Activated CD8-positive, alpha-beta memory T cell treated with anti-CD3 and anti-CD28 coated beads, Interleukin-2, amount 50 U/mL, for 4 hours (primary cell): Measurements from ENCODE around the gene ELL3.
"Not testable (repeated sequence)": the region's sequence is repeated elsewhere in the genome, so short reads cannot be mapped to it uniquely, and the experiment has no call there.

Experiments used
- DNase-seq: peaks from one replicate; pipeline ENCODE4 v3.0.0-alpha.2; 2020

ELL3 gene

DNA sequence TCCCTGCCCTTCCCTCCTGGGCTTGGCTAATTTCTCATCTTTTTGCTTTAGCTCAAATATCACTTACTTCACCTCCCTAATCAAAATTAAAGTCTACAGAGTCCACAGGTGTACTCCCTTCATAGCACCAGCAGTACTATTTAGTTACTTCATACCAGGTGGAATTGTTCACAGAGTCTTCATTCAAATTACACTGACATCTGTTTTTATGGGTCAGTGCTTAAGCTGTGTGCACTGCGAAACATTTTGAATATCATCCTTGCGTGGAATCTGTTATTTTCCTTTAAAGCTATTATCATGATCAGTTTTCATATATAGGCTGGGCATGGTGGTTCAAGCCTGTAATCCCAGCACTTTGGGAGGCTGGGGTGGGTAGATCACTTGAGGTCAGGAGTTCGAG lies 12.6 kb upstream of the ELL3 start:
- DNase-seq, result no peak

DNA sequence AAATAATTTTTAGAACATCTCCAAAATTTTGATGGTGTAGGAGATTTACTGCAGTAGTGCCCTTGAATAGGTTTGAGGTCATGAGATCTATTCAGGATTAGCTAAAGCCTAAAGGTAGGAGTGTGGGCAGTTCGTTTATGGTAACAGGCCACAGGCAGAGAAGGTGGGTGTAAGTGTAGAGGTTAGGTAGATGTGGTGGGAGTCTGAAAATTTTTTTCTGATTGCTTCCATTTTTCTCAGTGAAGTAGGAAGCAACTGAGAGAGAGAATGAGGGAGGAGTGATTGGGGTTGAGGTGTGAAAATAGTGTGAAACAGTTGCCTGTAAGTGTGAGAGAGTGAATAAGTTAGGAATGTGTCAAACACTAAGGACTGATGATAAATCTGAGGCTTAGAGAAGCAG lies 2.2 kb upstream of the ELL3 start:
- no peak for DNase-seq

DNA sequence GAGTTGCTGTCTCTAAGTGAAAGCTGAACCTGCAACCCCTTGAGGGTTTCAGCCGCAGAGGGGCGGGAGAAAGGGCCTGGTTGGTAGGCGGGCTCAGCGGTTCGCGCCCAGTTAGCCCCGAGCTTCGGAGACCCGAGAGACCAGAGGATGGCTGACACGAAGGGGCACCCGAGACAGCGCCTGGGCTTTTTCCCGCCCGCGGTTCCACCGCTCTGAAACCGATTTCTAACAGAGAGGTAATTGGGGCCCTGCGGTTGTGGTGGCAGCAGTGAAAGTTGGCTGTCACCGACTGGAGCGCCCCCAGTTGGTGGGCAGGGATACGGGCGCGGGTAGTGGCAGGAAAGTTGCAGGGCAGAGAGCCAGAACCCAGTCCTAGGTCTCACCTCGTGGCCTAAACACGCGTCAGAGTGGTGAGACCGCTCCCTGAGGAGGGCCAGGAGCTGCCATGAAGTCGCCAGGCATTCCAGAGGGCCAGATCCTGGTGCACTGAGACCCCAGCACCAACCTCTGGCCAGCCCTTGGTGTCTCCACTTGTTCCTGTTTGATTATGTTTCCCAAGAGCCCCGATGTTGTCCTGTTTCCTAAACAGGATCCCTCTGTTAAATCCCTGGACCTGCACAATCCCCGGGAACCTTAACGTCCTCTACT lies 625 bp upstream of the ELL3 start:
- peak; percentile 81 for DNase-seq

DNA sequence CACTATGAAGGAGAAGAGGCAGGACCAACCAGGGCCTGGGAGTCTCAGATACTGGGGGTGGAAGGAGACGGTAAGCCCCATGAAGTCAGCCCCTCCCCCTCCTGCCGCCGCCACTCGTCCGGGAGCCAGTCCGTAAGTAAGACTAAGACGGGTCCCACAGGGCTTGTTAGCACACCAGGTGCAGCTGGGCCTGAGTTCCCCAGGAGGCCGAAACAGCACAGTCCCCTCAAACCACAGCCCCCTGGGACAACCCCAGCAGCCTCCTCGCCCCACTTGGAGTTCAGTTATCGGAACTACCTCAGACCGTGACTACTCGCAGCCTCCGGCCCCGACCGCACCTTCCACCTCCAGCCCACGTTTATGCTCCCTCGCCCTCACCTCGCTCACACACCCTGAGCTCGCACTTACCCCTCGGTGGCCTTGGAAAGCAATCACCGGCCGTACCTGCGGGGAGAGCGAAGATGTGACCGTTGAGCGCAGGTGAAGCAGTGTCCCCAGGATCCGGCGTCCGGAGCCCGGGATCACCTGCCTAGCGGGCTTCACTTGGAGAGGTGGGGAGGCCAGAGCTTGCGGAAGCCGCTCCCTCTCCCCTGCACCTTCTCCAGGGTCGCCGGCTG lies 557 bp downstream of the ELL3 start:
- DNase-seq, result no peak

DNA sequence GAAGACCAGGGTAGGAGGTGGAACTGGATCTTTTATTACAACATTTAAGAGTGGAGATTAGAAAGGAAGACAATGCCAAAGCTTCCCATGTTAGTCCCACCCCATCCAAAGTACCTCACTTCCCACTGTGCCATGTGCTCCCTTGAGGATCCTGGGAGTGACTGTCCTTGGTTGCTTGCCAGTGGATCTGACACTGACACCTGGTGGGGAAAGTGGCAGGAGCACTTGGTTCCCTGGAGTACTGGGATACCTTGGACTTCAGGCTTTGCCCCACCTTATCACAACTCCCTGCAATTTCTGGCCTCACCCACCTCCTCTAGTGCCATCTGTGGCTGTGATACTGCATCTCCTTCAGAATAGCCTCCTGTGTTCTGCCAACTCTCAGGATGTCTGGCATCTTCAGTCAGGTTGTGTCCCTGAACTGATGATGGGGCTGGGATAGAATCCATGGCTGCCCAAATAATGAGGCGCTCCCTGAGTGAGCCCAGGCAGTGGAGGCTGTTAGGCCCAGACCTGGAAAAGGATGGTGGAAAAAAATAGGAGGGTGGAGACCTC lies 1.3 kb downstream of the ELL3 start:
- DNase-seq, result no peak

DNA sequence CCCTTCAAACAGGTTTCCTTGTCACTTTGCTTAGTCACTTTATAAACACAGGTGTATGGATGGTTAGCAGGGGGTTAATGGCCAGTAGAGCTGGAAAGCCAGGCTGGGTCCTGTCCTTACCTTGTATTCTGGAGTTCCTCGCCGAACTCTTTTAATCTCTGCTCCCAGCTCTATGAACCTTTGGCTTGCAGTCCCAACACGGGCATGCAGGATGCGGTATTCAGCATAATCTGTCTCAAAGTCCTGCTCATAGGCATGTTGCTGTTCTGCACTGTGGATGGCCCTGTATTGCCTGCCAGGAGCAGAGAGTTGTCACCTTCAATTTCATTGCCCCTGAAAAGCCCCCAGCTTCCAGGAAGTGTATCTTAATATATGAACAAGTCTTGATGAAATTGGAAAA lies 2.7 kb downstream of the ELL3 start:
- DNase-seq, result no peak

DNA sequence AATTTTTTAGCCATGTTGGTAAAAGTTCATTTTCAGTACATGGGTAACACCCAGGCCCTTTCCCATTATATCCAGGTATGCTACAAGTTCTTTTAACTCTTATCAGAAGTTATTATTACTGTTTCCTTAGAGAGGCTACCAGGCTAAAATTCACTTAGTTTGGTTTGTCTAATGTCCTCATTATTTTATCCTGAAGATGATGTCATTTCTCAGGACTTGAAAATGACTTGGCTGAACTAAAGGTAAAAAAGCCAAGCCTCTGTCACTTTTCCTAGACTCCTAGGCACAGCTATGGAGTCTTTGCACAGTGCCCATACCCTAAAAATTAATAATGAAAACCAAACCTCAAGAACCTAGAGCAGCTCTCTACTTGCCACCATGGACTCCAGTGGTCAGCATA lies 4.1 kb downstream of the ELL3 start:
- DNase-seq, result no peak

DNA sequence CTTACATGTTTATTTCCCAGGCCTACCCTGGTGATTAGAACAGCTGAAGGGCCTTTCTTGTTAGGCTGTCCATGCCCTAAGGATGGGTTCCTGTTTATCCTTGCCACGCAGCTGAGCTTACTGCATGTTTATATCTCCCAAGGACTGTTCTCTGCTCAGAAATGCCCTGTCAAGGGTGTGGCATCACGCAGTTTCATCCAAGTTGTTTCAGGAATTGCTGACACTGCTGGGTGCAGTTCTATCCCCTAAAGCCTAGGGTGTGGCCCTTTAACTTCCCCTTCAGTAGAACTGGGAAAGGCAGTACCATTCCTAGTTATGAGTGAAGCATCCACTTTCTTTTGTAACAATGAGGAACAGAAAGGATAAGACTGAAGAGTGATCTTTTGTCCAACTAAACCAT lies 5.0 kb downstream of the ELL3 start:
- DNase-seq, result no peak

DNA sequence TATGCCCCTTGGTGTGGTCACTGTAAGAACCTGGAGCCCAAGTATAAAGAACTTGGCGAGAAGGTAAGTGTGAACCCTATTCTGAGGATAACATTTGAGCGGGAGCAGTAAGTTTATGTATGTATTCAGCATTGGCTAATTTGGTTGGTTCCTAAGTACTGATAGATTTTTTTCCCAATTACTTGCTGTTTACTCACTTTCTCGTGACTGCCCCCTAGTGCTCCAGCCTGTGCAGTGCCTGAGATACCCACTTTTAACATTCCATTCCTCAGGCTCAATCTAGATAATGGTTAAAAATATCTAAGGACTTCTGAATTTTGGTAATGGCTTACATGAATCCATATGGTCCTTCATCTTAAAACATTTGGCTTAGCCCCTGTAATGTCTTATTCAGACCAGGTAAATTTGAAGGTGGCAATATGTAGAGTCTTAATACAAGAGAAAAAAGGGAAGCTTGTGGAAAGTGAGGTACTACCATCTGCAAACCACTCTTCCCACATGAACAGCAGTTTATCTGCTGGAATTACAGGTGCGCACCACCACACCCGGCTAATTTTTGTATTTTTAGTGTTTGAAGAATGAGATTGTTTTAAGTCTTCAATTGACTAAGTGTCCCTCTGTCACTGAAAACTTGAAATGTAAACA lies 7.1 kb downstream of the ELL3 start:
- DNase-seq, result peak; percentile 67

DNA sequence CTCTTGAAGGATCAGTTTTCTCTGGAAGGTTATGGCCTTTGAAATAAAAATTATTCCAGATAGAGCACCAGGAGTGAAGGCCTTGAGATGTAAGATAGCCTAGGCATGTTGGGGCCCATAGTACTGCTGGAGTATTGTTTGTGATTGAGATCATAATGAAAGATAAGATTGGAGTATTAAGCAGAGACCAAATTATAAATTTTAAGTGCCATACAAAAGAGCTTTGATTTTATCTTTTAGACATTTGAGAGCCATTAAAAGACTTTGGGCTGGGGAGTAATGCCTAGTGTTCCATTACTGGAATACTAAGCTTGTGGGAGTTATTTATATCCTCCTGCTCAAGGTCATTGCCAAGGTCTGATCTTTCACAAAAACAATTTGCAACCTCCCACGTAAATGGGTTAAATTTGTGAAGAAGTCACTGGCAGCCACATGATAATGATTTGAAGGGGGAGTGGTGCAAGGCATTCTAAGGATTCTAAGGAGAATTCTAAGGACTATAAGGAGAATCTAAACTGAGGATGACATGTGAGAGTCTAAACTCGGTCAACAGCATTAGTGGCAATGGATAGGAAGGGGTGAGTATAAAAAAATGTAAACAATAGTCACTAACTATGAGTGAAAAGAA lies 12.8 kb downstream of the ELL3 start:
- DNase-seq, result no peak

DNA sequence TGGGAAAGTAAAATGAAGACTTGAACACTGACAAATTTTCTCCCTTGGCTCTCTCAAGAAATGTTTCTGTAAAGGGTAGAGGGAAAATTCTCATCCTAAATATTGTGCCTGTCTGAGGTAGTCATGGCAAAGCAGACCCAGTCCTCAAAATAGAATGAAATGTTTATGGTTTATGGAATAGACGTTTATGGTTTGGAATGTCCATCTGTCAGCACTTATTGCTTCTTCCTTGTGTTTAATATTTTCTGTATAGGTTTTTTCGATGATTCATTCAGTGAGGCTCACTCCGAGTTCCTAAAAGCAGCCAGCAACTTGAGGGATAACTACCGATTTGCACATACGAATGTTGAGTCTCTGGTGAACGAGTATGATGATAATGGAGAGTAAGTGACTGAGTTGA lies 13.9 kb downstream of the ELL3 start:
- DNase-seq, result no peak

DNA sequence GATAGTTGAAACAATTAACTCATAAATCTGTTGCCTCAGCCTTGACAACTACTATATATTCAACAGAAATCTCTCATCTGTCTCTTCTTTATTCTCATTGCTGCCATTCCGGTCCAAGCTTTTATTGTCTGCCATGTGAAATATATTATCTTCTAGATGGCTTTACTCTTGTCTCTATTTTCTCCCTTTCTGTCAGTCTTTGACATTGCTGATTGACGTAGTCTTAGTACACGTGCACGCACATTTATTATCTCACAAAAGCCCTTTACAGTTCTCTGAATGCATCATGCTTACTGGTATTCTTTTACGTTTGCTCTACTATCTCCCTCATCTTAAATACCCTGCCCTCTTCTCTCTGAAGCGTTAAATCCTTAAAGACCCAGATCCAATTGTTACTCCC lies 24.9 kb downstream of the ELL3 start:
- DNase-seq, result no peak

DNA sequence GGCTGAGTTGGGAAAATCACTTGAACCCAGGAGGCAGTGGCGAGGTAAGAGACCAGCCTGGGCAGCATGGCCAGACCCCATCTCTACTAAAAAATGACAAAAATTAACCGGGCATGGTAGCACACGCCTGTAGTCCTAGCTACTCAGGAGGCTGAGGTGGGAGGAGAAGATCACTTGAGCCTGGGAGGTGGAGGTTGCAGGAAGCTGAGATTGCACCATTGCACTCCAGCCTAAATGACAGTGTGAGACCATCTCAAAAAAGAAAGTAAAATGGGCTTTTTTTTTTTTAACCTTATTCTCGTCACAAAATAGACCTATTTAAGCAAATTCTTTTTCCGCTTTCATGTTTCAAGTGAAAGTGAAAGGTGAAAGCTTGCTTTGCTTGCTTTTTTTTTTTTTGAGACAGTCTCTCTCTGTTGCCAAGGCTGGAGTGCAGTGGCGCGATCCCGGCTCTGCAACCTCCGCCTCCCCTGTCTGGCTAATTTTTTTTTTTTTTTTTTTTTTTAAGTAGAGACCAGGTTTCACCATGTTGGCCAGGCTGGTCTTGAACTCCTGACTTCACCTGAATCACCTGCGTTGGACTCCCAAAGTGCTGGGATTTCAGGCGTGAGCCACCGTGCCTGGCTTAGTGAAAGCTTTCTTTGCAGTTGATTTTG lies 26.9 kb downstream of the ELL3 start:
- DNase-seq, result no peak

DNA sequence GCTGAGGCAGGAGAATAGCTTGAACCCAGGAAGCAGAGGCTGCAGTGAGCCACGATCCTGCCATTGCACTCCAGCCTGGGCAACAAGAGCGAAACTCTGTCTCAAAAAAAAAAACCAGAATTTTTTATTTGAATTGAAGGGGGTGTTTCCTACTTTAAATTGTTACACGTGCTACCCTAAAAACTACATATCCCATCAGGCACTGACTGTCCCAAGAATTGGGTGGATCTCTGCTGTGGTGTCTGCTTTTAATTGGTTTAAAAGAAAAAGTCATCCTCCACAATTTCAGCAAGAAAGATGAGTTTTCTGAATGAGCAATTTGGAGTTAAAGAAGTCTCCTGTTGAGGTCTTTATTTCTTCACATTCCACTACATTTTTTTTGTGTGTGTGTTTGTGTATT lies 28.4 kb downstream of the ELL3 start:
- DNase-seq, result no peak

DNA sequence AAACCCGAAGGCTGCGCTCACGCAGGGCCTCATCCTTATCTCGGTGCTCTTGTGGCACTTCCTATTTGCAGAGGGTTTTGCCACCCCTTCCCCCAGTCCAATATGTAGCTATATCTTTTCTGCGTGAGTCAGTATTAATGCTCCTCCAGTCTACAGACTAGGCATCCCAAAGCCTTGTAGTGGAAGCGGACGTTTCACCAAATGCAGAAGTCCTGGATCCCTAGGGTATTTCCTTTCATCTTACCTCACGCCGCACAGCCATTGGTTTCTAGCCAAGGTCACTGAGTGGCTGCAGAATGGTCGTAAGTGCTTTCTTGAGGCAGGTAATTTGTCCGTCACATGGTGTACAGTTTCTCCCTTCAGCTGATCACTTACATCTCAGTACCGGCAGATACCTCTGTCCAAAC lies 29.9 kb downstream of the ELL3 start:
- DNase-seq, result not testable (repeated sequence)

DNA sequence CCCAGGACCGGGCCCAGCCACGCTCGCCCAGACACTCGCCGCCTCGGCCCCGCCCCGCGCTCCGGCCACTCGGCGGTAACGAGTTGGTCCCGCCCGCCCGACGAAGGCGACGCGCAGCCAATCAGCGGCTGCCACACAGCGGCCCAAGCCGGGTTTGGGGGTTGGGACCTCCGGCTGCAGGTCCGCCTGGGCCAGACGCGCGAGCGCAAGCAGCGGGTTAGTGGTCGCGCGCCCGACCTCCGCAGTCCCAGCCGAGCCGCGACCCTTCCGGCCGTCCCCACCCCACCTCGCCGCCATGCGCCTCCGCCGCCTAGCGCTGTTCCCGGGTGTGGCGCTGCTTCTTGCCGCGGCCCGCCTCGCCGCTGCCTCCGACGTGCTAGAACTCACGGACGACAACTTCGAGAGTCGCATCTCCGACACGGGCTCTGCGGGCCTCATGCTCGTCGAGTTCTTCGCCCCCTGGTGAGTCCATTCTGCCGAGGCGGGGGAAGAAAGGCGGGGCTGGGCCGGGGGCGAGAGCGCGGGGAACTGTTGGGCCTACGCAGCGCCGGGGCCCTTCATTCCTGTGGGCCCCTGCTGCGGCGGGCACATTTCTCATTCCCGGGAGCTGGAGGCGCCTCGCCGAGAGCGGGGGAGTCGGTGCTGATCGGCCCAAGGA lies 30.4 kb downstream of the ELL3 start, which contains the start of gene PDIA3:
PDIA3 (plus strand) TSS at position 194 of the 658 bp plus-strand sequence; CDS start at position 296, 102 bp downstream.
- peak; percentile 86 for DNase-seq

DNA sequence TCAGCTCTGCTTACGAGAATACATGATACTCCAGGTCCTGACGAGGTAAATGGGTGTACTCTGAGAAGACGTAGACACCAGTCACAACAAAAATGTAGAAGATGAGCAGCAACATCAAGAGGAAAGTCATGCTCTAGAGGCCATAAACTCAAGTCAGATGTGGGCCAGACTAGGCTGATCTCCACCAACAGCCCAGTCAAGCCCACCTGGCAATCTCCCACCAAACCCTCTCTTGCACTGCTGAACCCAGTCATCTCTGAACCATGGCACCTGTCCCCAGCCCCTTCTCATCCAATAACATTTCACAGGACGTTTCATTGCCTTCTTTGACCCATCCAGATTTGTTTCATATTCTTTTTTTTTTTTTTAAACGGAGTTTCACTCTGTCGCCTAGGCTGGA lies 41.4 kb downstream of the ELL3 start:
- no peak for DNase-seq

DNA sequence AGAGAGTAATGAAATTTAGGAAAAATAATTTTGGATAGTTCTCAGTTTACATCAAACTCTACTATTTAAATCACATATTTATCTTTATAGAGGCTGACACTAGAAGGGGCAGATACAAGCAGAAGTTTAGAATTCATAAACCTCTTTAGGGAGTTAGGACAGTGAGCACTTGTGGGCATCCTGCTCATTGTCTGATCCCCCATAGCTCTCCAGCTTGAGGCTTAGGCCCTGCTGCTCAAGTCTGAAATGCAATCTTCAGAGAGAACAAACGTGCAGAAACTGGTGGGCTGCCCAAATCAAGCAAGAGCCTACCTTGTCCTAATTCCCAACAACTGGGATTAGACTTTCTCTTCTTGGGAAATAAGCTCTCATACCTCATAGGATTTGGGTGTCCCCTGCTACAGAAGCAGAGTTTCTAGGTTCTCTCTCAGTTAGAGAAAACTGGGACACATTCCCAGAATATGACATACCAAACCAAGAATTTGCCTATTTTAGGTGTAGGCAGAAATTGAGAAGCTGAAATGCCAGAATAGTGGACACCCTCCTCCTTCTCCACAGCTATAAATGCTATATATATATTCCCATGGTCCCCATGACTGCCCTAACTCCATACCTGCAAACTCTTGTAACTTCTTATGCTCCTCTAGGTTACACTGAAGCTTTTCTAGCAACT lies 48.6 kb downstream of the ELL3 start:
- DNase-seq, result not testable (repeated sequence)

DNA sequence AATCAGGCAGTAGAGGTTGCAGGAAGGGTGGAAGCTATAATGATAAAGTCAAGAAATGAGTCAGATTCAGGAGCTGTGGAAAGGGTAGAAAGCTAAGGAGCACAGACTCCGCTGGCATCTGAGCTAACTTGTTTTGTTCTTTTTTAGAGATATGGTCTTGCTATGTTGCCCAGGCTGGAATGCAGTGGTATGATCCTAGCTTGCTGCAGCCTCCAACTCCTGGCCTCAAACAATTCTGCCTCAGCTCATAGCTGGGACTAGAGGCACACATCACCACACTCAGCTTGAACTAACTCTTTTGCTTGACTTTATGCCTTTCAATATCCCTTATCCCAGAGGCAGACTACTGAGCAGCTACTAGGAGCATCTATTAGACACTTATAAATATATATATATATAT lies 50.5 kb downstream of the ELL3 start:
- DNase-seq, result not testable (repeated sequence)

DNA sequence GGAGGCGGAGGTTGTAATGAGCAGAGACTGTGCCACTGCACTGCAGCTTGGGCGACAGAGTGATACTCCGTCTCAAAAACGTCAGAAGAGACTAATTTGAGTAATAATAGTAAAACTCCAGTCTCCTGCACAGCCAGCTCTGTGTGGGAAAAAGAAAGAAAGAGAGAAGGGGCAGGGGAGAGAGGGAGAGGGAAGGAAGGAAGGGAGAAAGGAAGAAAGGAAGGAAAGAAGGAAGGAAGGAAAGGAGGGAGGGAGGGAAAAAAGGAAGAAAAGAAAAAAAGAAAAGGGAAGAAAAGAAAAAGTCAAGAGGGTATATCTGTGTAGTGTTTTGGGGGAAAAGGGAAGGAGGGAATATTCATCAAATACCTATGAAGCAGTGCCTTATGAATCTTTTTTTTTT lies 53.6 kb downstream of the ELL3 start:
- DNase-seq, result no peak
